Activated T-cell treated with anti-CD3 and anti-CD28 coated beads for 24 hours (primary cell): Measurements from ENCODE around the gene TMEM131.

Source experiments
- DNase-seq: peaks from one replicate; pipeline ENCODE4 v3.0.0-alpha.2; 2020; ENCODE audit warnings: low read depth

Gene TMEM131

DNA sequence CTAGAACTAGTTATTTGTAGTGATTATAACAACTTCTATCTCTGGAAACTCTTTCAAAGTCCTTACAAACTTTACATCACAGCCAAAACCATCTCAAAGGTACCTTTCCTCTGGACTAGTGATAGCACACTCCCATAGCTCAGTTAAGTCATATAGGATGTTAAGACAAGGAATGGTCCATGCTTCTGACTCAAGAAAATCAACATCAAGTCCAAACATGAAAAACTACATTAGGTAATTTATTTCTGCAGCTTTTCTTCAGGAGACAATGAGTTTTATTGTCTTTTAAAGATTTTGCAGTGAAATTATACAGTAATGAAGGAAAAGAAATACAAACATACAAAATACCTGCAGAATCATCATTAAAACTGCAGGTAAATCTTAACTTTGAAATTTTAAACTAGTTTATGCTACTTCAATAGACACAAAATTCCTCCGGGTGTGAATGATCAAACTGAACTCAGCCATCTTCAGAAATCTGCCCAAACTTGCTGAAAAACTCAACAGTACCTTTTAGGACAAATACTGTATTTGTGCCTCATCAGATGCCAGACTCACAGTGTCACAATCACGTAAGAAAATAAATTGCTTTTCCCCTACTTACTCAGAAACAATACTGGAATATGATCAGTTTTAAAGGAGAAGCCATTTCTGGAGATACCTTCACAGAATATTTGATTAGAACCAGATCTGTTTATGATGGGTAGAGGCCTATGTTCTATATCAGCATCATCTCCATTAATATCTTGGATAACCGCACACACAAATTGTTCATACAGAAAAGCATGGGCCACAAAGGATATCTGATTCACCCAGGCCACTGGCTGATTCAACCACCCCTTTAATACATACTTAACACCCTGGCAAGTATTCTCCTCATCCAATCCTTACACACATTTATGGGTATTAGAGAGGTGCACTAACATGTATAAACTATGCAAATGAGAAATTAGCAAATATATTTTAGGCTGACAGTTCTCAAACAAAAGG lies 2.6 kb downstream of the TMEM131 start:
- DNase-seq, result no peak

DNA sequence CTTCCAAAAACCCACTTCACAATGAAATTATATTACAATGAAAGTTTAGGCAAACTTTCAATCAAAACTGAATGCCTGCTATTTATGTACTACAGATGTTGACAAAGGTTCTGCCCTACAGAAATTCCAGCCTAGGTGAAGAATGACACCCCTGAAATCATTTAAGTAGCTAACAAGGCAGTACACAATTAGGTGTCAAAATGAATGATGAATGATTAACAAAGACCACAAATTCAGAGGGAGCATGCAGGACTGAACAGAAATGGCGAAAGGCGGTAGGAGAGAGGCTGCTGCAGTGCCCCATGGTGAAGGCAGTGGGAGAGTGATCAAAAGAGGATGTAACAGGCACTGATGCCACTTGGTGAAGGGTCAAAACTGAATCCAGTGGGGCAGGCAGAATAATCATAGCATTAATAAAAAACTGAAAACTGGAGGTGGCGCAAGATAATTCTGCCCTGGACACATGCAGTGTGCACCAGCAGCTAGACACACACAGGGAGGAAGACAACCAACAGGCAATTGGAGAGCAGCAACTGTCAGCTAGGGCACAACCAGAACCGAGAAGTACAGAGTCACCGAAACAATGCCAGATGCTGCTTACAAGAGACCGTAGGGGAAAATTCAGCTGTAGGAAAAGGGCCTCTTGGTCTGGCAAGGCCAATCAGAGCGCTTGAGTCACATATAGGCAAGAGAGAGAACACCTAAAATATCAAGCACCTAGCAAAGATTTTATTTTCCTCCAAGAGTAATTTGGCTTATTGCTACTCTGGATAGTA lies 4.5 kb downstream of the TMEM131 start:
- DNase-seq, result no peak

DNA sequence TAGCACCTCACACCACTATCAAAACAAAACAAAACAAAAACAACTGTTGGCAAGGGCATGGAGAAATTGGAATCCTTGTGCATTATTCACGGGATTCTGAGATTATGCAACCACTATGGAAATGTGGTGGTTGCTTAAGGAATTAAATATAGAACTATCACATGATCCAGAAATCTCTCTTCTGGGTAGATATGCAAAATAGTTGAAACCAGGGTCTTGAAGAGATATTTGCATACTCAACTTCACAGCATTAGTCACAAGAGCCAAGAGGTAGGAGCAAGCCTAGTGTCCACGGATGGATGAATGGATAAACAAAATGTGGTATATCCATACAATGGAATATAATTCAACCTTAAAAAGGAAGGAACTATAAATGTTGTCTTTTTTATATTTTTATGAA lies 7.0 kb downstream of the TMEM131 start:
- no peak for DNase-seq

DNA sequence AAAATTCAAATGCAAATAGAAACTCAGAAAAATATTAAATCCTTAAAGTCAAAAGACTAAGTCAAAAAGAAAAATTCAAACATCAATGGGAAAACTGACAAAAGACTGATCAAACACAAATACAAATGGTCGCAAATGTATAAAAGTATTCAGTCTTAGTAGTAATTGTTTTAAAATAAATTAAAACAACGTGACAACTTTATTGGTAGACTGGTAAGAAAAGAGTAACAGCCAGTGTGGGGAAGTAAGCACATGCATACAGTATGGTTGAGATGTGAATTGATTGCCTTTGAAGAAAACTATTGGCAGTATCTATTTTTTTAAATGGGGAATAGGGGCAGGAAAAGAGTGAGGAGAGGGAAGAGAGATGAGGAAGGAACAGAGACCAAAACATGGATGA lies 9.8 kb downstream of the TMEM131 start:
- DNase-seq, result no peak

DNA sequence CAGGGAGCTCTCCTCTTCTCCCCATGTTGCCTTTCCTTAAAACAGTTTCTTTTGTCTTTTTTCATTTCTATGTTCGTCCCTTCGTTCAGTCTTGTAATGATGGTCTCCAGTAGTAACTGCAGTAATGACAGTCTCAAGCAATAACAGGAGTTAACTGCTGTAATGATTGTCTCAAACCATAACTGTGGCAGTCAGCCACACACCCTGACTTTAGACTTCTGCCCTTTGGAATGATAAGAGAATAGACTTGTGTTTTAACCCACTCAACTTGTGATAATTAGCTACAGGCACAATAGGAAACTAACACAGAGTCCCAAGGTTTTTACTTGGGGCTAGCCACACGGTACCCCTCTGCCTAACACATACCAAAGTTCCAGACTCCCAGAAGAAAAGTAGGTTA lies 12.1 kb downstream of the TMEM131 start:
- no peak for DNase-seq

DNA sequence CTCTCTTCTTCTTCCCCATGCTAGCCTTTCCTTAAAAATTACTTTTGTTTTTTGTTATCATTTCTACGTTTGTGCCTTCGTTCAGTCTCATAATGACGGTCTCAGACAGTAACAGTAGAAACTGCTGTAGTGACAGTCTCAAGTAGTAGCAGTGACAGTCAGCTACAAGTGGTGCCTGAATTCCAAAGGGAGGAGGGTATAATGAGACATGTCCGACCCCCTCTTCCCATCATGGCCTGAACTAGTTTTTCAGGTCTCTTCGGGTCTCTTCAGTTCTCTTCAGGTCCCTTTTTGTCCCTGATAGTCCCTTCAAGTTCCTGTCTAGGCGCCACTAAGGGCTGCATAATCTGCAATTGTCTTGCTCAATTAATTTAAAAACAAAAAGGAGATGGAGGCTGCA lies 12.6 kb downstream of the TMEM131 start:
- DNase-seq, result no peak

DNA sequence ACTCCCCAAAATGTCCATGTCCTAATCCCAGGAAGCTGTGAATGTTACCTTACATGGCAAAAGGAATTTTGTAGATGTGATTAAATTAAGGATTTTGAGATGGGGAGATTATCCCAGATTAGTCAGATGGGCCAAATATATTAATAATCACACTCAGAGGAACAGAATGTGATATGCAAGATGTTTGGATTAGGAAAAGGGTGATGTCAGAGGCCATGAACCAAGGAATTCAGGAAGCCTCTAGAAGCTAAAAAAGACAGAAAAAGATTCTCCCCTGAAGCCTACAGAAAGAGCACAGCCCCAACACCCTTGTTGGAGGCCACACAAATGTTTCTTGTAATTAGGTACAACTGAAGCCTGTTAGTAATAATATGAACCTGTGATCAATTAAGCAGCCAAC lies 13.1 kb downstream of the TMEM131 start:
- DNase-seq, result no peak

DNA sequence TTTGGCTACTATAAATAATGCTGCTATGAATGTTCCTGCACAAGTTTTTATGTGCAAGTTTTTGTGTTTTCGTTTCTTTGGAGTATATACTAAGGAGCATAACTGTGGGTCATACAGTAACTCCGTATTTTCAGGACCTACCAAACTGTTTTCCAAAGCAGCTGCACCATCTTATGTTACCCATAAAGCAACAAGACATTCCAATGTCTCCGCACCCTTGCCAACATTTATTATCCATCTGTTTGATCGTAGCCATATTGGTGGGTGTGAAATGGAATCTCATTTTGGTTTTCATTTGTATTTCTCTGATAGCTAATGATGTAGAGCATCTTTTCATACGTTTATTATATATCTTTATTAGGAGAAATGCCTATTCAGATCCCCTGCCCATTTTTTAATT lies 13.8 kb downstream of the TMEM131 start:
- DNase-seq, result no peak

DNA sequence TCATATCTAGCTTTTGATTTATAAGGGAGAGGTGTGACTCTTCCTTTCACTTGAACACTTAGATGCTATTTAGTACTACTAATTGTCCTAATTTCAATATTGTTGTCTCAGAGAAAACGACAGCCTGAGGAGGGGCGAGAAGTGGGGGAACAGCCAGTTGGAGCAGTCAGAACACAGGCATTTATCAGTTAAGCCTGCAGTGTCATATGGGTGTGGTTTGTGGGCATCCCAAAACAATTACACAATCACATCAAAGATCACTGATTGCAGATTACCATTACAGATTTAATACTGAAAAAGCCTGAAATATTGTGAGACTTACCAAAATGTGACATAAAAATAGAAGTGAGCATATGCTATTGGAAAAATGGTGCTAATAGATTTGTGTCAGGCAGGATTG lies 15.8 kb downstream of the TMEM131 start:
- no peak for DNase-seq

DNA sequence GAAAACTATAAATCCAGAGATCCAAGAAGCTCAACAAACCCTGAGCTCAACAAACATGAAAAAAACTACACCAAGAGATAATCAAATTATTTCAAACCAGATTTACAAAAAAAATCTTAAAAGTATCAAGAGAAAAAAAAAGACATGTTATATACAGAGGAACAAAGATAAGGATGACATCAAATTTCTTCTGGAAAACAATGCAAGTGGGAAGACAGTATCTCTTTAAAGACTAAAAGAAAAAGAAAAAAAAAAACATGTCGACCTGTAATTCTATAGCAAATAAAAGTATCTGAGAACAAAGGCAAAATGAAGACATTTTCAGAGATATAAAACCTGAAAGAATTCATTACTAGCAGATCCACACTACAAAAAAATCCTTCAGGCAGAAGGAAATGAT lies 21.3 kb downstream of the TMEM131 start:
- DNase-seq, result no peak

DNA sequence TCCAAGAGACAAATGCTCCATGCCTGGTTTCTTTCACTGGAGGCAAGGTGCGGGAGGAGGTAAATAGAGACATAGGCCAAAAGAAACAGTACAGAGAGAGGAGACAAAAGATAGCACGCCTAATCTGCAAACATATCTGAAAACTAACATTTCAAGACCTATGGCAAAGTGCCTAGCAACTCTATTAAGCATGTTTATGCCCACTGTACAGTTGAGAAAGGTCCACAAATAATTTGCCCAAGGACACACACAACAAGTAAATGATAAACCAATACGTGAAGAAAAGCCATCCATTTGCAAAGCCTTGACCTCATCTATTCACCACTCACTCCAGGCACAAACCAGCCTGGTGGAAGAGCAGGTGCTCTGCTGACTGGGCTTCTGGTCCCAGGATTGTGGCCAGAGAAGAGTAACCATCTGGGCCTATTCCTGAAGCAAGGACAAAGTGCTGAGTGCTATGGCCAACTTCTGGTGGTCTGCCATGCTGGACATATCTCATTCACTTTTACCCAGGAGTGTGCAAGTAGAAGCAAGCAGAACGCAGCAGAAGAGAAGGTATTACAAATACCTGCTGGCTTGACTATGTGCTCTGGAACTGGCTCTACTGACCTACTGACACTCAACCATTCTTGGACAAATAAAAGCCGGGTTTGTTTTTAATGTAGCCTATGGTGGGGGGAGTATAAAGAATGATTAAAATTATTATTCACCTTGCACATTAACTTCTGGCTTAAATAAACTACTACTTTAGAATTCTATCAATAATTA lies 25.3 kb downstream of the TMEM131 start:
- DNase-seq, result no peak

DNA sequence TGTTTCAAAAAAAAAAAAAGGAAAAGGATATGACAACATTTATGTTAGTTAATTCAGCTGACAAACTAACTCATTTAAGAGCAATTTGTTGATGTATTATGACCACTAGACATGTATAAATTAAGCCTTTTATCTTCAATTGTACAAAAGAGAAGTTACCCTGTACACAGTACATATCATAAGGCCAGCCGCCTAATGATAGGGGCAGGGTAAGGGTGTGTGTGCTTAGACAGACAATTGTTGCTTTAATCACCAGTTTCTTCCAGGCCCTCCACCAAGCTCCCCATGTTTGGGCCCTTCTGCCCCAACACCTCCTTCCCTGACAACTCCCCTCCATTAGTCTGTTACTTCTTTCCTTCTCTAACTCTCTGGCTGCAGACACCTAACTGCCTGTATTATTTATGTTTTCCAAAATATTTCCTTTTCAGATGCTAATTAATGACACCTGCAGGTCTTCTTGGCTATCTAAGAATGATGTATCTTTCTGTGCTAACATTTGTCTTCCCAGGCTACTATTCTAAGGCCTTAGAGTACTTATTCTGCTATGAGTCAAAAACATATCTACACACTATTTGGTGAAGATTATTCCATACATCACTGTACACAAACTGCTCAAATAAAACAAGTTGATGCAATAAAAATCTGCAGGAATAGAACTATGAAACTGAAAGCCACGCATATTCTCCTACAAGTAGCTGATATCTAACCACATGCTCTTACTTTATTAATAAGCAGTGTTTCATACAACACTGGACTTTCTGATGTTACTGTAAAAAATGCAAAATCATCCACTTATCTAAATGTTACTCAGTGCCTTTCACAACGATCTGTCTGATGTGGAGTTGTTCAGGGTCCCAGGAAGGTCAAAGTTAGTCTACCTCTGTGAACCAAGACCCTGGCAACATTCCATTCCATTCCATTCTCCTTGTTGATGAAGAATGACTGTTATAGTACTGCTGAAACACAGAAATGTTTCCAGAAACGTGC lies 26.4 kb downstream of the TMEM131 start:
- no peak for DNase-seq

DNA sequence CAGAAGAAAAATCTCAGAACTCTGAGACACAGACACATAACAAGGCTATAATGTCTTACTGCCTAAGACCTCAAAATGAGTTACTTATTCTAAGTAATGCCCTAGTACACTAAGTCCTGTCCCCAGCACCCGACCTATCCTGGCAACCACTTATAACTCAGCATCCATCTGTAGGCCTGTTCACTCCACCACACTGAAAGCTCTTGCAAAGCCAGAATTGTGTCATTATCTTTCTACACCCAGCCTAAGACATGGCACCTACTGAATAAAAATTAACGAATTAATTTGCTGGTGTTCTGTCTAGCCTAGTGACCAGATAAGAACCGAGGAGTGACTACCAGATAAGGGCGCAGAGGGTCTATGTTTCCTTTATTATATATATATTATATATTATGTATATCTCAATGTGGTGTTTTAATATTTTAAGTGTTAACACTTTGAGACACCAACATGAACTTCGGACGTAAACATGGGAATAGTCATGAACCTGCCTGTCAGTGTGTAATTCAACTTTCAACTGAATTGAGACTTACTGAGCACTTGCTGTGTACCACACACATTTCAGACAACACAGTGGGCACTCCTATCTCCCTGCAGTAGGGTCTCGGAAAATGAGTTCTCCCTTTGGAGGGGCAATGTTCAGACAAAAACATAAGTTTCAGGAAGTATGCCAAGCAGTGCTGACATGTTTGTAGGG lies 27.7 kb downstream of the TMEM131 start:
- DNase-seq, result no peak

DNA sequence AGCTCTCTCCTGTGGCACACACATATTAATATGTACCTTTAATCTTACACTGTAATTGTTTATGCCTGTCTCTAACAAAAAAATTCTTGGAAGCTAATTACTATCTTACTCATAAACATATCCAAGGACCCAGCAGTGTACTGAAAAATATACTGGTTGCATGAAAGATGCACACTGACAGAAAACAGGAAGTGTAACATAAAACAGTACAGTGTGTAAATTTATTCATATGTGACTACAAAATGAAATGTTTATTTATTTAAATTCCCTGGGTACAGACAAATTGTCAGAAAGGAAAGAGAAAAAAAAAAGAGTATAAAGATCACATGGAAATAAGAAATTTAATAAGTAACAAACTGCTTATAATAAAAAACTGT lies 28.5 kb downstream of the TMEM131 start:
- DNase-seq, result no peak

DNA sequence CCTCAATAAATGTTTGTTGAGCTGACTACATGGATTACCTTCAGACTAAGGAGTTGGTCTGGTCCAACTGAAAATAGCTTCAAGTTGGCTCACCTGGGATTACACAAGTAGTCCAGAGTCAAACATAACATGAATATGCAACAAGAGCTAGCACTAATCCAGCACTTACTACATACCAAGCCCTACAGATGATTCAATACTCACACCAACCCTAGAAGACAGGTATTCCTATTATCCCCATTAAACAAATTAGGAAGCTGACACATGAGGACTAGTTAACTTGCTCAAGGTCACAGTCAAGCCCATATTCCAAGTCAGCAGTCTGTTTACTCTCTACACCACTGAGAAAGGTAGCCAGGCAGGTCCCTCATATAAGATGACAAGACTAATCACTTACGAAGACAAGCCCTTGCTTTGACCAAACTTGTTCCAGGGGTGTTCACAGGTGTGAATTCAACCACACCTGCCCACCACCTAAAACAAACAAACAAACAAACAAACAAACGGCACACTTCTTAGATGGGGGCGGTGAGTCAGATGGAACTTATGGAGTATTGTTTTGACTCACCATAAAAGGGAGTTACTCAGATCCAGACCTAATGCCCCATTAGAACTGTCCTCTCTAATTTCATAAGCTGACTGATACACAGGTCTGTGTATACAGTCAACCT lies 29.1 kb downstream of the TMEM131 start:
- DNase-seq, result no peak

DNA sequence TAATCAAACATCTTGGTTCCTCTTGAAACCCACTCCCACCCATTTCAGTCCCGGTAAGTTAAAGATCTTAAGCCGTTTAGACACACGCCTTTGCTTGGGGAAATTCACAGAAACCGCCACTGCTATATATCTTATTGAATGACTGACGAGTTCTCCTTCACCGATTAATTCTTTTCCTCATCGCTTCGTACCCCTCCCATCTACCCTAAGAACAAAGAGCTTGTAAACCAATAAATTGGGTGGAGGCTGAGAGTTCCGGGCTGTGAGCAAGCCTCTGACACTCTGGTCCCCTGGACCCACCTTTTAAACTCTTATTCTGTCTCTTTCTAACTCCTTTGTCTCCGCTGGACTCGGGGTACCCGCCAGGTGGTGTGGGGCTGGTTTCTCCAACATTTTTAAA lies 30.6 kb downstream of the TMEM131 start:
- no peak for DNase-seq

DNA sequence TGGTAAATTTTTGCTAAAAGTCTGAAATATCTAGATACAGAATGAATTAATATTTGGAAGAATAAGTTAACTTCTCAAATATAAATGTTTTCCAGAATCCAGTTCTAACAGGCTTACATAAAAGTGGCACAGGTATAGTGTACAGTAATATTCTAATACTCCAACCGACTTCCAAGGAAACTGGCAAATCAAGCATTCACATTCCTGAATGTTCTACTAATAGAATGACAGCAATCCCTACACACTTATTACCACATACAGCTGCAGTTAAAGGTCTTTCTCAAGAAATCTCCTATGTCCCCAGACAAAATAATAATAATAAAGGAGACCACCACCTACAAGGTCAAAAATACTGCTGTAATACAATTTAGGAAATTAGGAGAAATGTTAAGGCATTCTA lies 31.9 kb downstream of the TMEM131 start:
- DNase-seq, result no peak

DNA sequence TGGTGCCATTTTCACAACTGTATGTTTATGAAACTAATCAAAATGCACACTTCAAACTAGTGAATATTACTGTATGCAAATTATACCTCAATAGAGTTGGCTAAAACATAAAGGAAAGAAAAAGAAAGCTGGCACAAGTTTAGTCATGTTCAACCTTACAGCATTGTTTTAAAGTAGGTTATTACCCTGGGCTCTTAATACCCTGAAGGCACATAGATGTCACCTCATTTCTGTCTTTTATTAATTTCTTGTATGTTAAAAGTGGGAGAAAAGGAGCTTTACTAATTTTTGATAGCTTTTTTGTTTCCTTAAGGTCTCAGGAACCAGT lies 32.7 kb downstream of the TMEM131 start:
- DNase-seq, result no peak

DNA sequence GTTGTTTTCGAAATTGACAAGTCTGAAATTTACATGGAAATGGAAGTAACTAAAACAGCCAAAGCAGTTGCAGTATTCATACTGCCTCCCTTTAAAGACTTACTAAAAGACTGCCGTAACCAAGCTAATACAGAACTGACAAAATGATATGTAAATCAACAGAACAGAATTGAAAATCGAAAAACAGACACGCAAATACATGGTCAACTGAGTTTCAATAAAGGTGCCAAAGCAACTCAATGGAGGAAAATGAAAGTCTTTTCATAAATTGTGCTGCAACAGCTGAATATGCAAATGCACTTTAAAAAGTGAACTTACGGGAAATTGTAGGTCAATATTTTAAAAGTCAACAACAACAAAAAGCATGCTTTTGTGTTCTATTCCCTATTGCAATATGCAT lies 34.2 kb downstream of the TMEM131 start:
- DNase-seq, result no peak

DNA sequence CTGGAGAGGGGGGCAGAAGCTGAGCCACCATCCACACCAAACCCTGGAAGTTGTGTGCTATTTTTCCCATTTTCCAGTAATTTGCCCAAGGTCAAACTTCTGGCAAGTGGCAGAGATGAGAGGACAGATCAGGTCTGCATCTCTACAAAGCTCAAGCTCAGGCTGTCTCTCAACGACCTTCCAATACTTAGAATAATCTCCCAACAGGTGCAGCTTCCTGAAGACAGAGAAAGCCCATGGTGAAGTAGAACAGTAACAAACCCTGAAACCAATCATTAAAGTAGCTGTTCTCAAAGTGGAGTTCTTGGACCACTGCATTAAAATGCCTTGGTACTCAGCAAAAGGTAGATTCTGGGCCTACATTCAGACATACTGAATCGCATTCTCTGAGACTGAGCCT lies 37.6 kb downstream of the TMEM131 start:
- DNase-seq, result no peak
